Uterus (tissue), 2 donors: ENCODE measurements around the gene PLXNA2.

Experiments used
- POLR2A ChIP-seq, 2 donors: fragments of 450-650 bp; IDR thresholded peaks; one replicate each; pipeline ENCODE4 v1.6.1; 2016; ENCODE audit warnings: antibody characterized with exemption in 2 of 2, mild to moderate bottlenecking in 1 of 2, moderate library complexity in 1 of 2
- TF ChIP-seq, protein P1 (sequence below), 4 experiments: fragments of 200-600 bp in 2 of 4; fragments of 450-650 bp in 2 of 4; sonication (generic) in 2 of 4; IDR thresholded peaks; one replicate each; pipeline ENCODE4 v1.5.1; 2016 to 2019; ENCODE audit warnings: antibody characterized with exemption in 4 of 4, mild to moderate bottlenecking in 2 of 4, moderate library complexity in 1 of 4

DNA sequence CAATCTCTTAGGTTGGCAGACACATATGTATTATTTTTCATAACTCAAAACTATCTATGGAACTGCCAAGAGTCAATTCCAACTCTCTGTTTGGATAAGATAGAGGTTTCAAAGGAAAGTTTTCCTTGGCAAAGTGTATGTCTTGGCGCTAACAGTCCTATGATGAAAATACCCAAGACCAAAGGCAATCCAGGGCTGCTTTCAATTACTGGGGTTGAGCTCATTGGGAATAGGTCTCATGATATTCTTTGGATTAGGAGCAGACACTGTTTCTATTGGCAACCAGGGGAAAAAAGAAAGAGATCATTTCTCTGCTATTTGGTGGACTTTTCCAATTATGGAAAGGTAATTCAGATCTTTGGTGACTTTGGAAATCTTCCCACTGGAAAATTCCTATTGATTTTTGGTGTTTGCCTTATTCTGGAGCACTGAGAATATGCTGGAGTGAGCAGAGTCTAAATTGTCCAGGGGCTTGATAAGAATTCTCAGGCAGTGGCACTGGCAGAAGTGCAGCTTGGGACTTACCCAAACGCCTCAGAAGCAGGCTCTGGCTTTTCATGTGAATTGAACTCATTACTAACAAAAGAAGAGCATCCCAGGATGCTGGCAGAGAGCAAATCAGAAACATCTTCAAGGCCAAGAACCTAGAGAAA lies 20.4 kb upstream of the PLXNA2 start:
- TF ChIP-seq, protein P1, sequence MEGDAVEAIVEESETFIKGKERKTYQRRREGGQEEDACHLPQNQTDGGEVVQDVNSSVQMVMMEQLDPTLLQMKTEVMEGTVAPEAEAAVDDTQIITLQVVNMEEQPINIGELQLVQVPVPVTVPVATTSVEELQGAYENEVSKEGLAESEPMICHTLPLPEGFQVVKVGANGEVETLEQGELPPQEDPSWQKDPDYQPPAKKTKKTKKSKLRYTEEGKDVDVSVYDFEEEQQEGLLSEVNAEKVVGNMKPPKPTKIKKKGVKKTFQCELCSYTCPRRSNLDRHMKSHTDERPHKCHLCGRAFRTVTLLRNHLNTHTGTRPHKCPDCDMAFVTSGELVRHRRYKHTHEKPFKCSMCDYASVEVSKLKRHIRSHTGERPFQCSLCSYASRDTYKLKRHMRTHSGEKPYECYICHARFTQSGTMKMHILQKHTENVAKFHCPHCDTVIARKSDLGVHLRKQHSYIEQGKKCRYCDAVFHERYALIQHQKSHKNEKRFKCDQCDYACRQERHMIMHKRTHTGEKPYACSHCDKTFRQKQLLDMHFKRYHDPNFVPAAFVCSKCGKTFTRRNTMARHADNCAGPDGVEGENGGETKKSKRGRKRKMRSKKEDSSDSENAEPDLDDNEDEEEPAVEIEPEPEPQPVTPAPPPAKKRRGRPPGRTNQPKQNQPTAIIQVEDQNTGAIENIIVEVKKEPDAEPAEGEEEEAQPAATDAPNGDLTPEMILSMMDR (IDR thresholded peaks at IDR 0.05), result no peak
- TF ChIP-seq POLR2A (IDR thresholded peaks at IDR 0.05), result no peak
